SK-N-DZ (cell line): ENCODE measurements around the gene RPS8.
A peak's percentile ranks its signal among the peaks of the same experiment; 100 is the strongest.
"Not testable (repeated sequence)": the region's sequence is repeated elsewhere in the genome, so short reads cannot be mapped to it uniquely, and the experiment has no call there.

Experiments used
- DNase-seq: peaks from one replicate; pipeline ENCODE4 v3.0.0-alpha.2; 2015; ENCODE audit warnings: low spot score

RPS8 gene

GRCh38 chr1:44802306-44803061 is 27.1 kb downstream of the RPS8 start:
- no peak for DNase-seq

GRCh38 chr1:44803062-44803311 is 27.6 kb downstream of the RPS8 start:
- DNase-seq: no peak

DNA sequence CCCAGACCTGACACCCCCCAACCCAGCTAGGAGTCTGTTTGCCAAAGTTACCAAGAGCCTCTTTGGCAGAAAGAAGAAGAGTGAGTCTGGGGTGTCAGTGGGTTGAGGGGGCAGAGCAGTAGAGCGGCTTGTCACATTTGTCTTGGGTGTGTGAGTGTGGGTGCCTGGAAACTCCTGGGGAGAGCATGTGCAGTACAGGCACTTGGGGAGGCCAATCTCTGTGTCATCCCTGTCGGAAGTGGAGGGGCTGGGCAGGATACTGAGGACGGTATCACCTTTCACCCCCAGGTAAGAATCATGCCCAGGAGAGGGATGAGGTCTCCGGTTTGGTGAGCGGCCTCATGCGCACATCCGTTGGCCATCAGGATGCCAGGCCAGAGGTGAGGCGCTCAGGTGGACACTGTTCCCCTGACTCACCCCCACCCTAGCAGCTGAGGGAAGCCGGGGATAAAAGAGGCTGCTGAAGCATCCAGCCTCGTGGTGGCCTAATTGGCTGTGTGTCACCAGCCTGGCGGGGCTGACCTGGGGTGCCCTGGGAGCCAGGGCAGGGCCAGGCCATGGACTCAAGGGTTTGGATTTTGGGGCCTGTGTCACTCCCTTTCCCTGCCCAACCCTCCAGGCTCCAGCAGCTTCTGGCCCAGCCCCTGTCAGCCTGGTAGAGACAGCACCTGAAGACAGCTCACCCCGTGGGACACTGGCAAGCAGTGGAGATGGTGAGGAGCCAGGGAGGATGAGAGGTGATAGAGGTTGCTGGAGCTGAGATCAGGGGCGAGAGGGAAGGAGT is 28.2 kb downstream of the RPS8 start:
- DNase-seq: no peak

GRCh38 chr1:44805311-44806024 is 30.1 kb downstream of the RPS8 start:
- DNase-seq: no peak

DNA sequence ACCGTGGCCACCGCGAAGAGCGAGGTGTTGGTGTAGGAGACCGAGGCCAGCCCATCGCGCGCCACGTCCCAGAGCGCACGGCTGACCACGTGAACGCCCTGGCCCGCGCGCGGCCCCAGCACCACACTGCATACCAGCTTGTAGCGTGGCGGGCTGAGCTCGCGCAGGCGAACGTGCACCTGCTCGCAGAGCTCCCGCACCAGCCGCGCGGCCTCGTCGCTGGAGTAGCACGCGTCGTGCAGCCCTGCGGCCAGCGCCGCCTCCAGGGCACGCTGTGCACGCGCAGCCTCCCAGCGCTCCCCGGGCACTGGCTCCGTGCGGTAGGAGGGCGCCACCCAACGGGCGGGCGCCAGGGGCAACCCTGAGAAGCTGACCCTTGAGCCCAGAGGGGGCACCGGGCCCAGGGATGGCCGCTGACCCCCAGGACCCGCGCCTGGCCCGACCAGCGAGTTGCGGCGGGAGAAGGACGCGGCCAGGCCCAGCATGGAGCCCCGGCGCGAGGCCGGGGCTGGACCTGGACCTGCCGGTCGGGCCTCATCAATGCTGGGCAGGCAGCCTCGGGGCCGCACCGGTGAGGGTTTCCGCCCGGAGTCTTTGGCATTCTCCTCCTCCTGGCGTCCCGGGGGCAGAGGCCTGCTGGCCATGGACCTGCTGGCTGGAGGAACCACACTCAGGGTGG is 30.8 kb downstream of the RPS8 start:
- no peak for DNase-seq

DNA sequence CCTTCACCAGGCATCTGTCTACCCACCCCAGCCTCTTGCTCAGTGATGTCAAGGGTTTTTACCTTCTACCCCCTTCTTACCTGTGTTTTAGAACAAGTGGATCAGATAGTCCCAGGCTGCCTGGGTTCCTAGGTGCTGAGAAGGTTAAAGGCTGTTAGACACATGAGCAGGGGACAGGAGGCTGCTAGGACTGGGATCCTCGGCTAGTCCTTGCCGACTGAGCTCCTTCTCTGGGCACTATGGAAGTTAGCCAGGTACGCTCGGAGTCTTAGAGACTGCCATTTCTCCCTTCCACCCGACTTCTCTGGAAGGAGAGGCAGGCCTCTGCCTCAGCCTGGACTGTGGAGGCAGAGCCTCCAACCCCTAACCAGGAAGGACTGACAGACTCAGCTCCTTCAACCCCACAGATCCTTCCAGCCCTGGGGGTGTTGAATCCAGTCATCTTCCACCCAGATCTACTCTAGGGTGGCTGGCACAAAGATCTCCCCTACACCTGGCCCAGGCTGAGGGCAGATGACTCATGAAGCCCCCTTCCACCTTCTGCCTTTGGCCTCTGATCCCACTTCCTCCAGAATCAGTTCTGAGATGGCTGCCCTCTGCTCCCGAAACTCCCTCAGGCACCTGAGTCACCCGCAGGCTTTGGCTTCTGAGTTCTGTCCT is 31.5 kb downstream of the RPS8 start, which contains the start of gene DYNLT4:
Gene DYNLT4, minus strand, starts transcription at position 648 of the 660 bp plus-strand sequence. CDS start 683 bp downstream, outside the sequence.
- no peak for DNase-seq

DNA sequence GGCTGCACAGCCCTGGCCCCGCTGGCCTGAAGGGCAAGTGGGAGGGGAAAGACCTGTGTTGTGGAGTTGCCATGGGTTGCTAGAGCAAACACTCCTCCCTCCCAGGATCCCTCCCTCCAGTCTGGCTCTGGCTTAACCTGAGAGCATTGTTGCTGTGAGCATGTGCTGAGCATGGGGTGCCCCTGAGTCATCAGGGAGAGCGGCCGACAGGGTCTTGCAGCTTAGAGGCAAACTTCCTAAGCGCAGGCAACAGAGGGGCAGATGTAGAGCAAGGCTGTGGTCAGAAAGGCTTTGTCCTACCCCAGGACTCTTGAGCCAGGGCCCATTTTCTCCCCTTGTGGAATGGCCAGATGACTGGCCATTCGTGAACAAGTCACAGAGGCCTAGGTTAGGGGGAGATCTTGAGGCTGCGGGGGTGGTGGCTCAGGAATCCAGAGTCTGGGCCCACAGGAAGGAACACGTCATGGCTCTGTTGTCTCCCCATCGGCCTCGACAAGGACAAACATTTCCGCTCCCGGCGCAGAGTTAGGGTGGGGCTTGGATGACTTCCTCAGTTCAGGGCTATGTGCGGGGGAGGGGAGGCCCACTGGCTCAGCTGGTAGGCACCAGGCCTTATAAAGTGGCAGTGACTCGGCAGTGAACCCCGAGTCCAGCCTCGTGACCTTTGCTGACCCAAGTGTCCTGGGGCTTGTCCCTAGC is 32.2 kb downstream of the RPS8 start:
- DNase-seq: no peak

GRCh38 chr1:44808063-44808937 is 33.0 kb downstream of the RPS8 start, which contains the start of gene BTBD19:
TSS of gene BTBD19 (plus strand) at chr1:44808523. CDS start at chr1:44808821, 298 bp downstream.
- DNase-seq: peak; percentile 77

DNA sequence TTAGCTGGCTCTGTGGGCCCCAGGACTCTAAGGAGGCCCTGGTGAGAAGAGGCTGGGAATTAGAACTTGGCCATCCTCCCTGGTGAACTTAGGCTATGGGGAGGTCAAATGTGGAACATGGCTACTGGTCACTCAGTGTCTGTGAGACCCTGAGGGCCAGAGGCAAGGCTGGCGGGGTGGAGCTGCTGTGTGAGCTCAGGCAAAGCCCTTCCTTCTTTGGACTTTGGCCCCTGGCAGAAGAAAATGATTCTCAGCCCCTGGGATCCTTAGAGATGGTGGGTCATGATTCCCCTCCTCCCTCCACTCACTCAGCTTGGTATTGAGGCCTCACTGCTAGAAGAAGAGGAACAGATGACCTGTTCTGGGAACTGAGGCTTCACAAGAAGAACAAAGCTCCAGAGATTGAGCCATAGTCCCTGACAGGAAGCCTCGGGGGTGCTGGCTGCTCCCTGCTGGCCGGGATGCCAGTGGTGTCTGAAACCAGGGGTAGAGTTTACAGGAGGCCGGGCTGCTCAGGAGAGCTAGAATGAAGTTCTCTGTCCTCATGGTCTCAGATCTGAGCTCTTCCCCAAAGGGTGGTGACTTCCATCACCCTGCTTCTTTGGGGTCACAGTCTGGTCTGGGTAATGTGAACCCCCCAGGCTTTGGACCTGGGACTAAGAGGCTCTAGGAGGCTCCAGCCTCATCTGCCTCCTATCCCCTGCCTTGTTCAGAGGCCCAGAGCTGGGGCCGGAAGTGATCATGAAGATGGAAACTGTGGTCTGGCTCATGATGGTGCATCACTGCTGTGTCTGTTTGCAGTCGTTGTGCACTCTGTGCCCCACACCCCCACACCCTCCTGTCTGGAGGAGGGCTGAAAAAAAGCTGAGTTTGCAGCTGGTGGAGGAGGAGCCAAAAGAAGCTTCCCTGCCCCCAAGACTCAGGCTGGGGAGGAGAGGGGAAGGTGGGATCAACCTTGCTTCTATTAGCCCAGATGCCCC is 33.9 kb downstream of the RPS8 start:
- no peak for DNase-seq

GRCh38 chr1:44810101-44810761 is 34.9 kb downstream of the RPS8 start:
- DNase-seq: no peak

GRCh38 chr1:44810762-44811105 is 35.4 kb downstream of the RPS8 start:
- not testable (repeated sequence) for DNase-seq

GRCh38 chr1:44811234-44811633 is 35.9 kb downstream of the RPS8 start:
- DNase-seq: no peak

- no peak for DNase-seq
Observed at GRCh38 chr1:44812822-44813543, 37.6 kb downstream of the RPS8 start.

- DNase-seq: not testable (repeated sequence)
Observed at GRCh38 chr1:44815926-44816325, 40.6 kb downstream of the RPS8 start.

DNA sequence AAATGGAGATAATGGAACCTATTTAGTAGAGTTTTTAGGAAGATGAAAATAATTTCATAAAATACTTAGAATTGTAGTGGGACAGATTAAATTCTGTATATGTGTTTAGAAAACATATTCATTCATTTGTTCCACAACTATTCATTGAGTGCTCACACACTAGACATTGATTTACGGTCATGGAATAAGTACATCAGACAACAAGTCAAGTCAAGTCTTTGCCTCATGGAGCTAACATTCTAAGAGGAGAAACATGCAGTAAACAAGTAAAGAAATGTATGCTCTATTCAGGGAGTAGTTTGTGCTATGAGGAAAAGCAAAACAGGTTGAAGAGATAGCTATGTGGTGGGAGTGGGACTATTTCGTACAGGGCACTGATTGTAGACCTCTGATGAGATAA is 42.0 kb downstream of the RPS8 start:
- no peak for DNase-seq

- DNase-seq: no peak
Observed at GRCh38 chr1:44817771-44818495, 42.6 kb downstream of the RPS8 start.

DNA sequence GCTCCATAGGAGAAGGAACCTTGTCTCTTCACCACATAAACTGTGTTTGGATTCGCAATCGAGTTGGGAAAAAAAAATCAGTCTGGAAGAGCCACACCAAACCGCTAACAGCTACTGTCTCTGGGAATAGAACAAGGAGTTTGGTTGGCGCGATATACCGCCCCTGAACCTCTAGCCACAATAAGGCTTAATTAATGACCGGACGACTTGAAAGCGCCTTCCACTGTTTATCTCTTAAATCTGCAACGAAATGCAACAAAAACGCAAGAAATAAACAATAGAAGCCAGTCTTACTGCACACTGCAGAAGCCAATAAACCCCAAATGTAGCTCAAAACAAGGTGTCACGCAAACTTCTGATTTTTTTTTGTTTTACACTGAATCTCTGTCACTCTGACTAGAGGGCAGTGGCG is 43.9 kb downstream of the RPS8 start:
- no peak for DNase-seq
